ENCODE results near the gene TNS1. TPM values are rescaled to one million over a fixed set of nuclear protein-coding genes. Genes with fewer than 3 reads are reported as not detected.

Gene TNS1
- total RNA-seq, 6 experiments from 2014 or later, result 113 to 139 (median 126) TPM

GRCh38 chr2:217853301-217853881, 149.4 kb downstream of the TNS1 start:
- peaks cover 74% of the 10 kb centered on the region for H3K4me1 Mint-ChIP-seq (ENCODE audit: low read depth)
- H3K36me3 Mint-ChIP-seq (ENCODE audit: low read depth), result peaks cover 29% of the 10 kb centered on the region
- peaks cover 18% of the 10 kb centered on the region for H3K27me3 Mint-ChIP-seq (ENCODE audit: insufficient read depth)
- DNase-seq, result peak; percentile 17
- H3K4me3 Mint-ChIP-seq, result peak overlapping the region; percentile 25; the same call in 1 of the 2 replicates
- H3K9me3 Mint-ChIP-seq, result no peaks in the 10 kb centered on the region
- no peak for TF ChIP-seq CTCF (IDR thresholded peaks at IDR 0.05)
- H3K27ac Mint-ChIP-seq, result peak overlapping the region; percentile 57

GRCh38 chr2:217852555-217853211, 150.1 kb downstream of the TNS1 start:
- TF ChIP-seq CTCF (IDR thresholded peaks at IDR 0.05), result no peak
- peak overlapping the region; percentile 10 for H3K27ac Mint-ChIP-seq
- H3K4me3 Mint-ChIP-seq, result peak overlapping the region; percentile 6; the same call in 1 of the 2 replicates
- H3K9me3 Mint-ChIP-seq, result no peaks in the 10 kb centered on the region
- DNase-seq, result no peak
- peaks cover 29% of the 10 kb centered on the region for H3K36me3 Mint-ChIP-seq (ENCODE audit: low read depth)
- H3K4me1 Mint-ChIP-seq (ENCODE audit: low read depth), result peaks cover 67% of the 10 kb centered on the region
- H3K27me3 Mint-ChIP-seq (ENCODE audit: insufficient read depth), result peaks cover 18% of the 10 kb centered on the region

GRCh38 chr2:217851191-217852020, 151.4 kb downstream of the TNS1 start:
- Mint-ChIP-seq H3K9me3 (no peaks in the 10 kb centered on the region), H3K27me3 (ENCODE audit: insufficient read depth) (peaks cover 18% of the 10 kb centered on the region), H3K4me3 (peak overlapping the region; percentile 58), H3K36me3 (ENCODE audit: low read depth) (peaks cover 38% of the 10 kb centered on the region), H3K4me1 (ENCODE audit: low read depth) (peaks cover 67% of the 10 kb centered on the region), H3K27ac (peak overlapping the region; percentile 71)
- no peak for TF ChIP-seq CTCF (IDR thresholded peaks at IDR 0.05)
- peak; percentile 77 for DNase-seq

- Mint-ChIP-seq H3K4me3 (peak overlapping the region; percentile 58; the same call in 1 of the 2 replicates), H3K4me1 (ENCODE audit: low read depth) (peaks cover 58% of the 10 kb centered on the region)
- peak; percentile 9 for DNase-seq
These were observed 153.4 kb downstream of the TNS1 start for GRCh38 chr2:217849154-217849975.

More at GRCh38 chr2:217849154-217849975, 153.4 kb downstream of the TNS1 start:
- no peak for TF ChIP-seq CTCF (IDR thresholded peaks at IDR 0.05)
- H3K27me3 Mint-ChIP-seq (ENCODE audit: insufficient read depth), result peaks cover 9% of the 10 kb centered on the region
- H3K27ac Mint-ChIP-seq, result peak overlapping the region; percentile 71
- H3K9me3 Mint-ChIP-seq, result no peaks in the 10 kb centered on the region
- peaks cover 26% of the 10 kb centered on the region for H3K36me3 Mint-ChIP-seq (ENCODE audit: low read depth)

Data from HFFc6 (cell line).